Right lobe of liver (tissue), 4 donors: ENCODE results near the gene BID.

Experiments
- POLR2A ChIP-seq: fragments of 450-650 bp; IDR thresholded peaks from one replicate; pipeline ENCODE4 v1.6.1; 2017; ENCODE audit warnings: antibody characterized with exemption, mild to moderate bottlenecking
- TF ChIP-seq, protein P1 (sequence below), 4 donors: fragments of 200-600 bp in 3 of 4; fragments of 450-650 bp in 1 of 4; IDR thresholded peaks; one replicate each; pipeline versions ENCODE4 v1.5.1 to v1.8.0; 2016 to 2022; ENCODE audit warnings: antibody characterized with exemption in 4 of 4, mild to moderate bottlenecking in 2 of 4
- donor health status: DM: no; HTN: no; CAD: no.
- donor health status: DM: no; HTN: no; CAD: no.
- donor health status: DM: no; HTN: yes; CAD: no.

DNA sequence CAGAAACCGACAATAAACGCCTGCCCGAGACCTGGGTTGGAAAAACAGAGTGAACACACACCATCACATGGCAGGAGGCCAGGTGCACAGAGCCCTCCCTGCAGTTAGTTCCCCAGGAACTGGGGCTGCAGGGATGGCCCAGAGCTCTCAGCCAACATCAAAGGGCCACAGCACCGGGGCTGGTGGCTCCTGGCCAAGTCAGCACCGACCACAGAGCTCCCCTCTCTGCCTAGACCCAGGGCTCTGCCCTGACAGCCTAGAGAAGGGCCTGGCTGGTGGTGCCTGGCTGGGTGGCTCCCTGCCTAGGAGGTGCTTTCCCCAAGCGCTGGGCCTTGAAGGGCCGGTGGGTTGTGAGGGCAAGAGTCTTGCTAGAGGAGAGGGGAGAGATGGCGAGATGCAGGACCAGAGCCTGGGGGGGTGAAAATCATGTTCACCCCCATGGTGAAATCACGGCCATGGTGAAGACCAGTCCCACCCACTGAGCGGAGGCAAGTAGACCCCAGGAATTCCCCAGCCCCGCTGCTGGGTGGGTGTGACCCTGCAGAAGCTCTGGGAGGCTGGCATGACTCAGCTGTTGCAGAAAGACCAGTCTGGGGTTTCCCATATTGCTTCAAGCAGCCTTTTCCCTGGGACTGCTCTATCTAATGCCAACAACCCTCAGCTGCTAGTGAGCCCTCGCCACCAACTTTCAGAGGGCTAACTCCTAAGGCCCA is 7.2 kb upstream of the BID start:
- TF ChIP-seq, protein P1, sequence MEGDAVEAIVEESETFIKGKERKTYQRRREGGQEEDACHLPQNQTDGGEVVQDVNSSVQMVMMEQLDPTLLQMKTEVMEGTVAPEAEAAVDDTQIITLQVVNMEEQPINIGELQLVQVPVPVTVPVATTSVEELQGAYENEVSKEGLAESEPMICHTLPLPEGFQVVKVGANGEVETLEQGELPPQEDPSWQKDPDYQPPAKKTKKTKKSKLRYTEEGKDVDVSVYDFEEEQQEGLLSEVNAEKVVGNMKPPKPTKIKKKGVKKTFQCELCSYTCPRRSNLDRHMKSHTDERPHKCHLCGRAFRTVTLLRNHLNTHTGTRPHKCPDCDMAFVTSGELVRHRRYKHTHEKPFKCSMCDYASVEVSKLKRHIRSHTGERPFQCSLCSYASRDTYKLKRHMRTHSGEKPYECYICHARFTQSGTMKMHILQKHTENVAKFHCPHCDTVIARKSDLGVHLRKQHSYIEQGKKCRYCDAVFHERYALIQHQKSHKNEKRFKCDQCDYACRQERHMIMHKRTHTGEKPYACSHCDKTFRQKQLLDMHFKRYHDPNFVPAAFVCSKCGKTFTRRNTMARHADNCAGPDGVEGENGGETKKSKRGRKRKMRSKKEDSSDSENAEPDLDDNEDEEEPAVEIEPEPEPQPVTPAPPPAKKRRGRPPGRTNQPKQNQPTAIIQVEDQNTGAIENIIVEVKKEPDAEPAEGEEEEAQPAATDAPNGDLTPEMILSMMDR (IDR thresholded peaks at IDR 0.05) = no peak
- TF ChIP-seq POLR2A = no peak
